Tibial nerve (tissue), 4 donors: ENCODE measurements around the gene ARHGEF16. TPM values are rescaled to one million over a fixed set of nuclear protein-coding genes. Genes with fewer than 3 reads are reported as not detected.

Experiments
- DNase-seq, 2 donors: peaks; one replicate each; pipeline ENCODE4 v3.0.0-alpha.2; 2019; ENCODE audit warnings: low spot score in 2 of 2
- H3K27ac ChIP-seq, 4 donors: fragments of 200-600 bp; sonication (generic) in 3 of 4; one replicate each; pipeline ENCODE4 v1.5.1; 2017 to 2019; ENCODE audit warnings: mild to moderate bottlenecking in 1 of 4
- H3K27me3 ChIP-seq, 2 donors: fragments of 200-600 bp; sonication (generic) in 1 of 2; one replicate each; pipeline versions ENCODE4 v1.5.1 to v1.6.0; 2017 to 2019
- H3K36me3 ChIP-seq, 3 donors: fragments of 200-600 bp; sonication (generic); one replicate each; pipeline ENCODE4 v1.5.1; 2018 to 2019
- H3K4me1 ChIP-seq, 4 donors: fragments of 200-600 bp; sonication (generic) in 3 of 4; one replicate each; pipeline ENCODE4 v1.5.1; 2017 to 2019
- H3K4me3 ChIP-seq, 4 donors: fragments of 200-600 bp; sonication (generic) in 3 of 4; one replicate each; pipeline ENCODE4 v1.5.1; 2017 to 2019; ENCODE audit warnings: mild to moderate bottlenecking in 1 of 4, moderate library complexity in 1 of 4
- H3K9me3 ChIP-seq, 4 donors: fragments of 200-600 bp; sonication (generic) in 3 of 4; one replicate each; pipeline ENCODE4 v1.5.1; 2017 to 2019
- CTCF ChIP-seq, 5 experiments: fragments of 200-600 bp in 3 of 5; fragments of 450-650 bp in 2 of 5; sonication (generic) in 3 of 5; IDR thresholded peaks; one replicate each; pipeline ENCODE4 v1.5.1; 2016 to 2019; ENCODE audit warnings: antibody characterized with exemption in 5 of 5, mild to moderate bottlenecking in 3 of 5, moderate library complexity in 2 of 5
- EP300 ChIP-seq, 2 donors: sonication (generic); formaldehyde crosslinking; IDR thresholded peaks; one replicate each; pipeline ENCODE4 v1.6.1; 2017; ENCODE audit warnings: antibody characterized with exemption in 2 of 2, mild to moderate bottlenecking in 1 of 2
- POLR2A ChIP-seq, 2 donors: fragments of 450-650 bp; IDR thresholded peaks; one replicate each; pipeline ENCODE4 v1.6.1; 2017; ENCODE audit warnings: antibody characterized with exemption in 2 of 2, mild to moderate bottlenecking in 2 of 2, moderate library complexity in 2 of 2
- WGBS, 2 donors: methylation state at CpG; one replicate each; pipeline ENCODE4 v1.1.5; 2018; 5-methylcytosine and 5-hydroxymethylcytosine counted together
- total RNA-seq, 4 donors: library from RNA; depleted of rRNA; stranded (reverse); fragments of >200 nt; gene quantifications; one replicate each; pipeline ENCODE4 v1.1.0, GENCODE V29; 2016

Gene ARHGEF16
- total RNA-seq, 4 donors from 2014 or later, result 10.0 to 19.2 (median 17.1) TPM

DNA sequence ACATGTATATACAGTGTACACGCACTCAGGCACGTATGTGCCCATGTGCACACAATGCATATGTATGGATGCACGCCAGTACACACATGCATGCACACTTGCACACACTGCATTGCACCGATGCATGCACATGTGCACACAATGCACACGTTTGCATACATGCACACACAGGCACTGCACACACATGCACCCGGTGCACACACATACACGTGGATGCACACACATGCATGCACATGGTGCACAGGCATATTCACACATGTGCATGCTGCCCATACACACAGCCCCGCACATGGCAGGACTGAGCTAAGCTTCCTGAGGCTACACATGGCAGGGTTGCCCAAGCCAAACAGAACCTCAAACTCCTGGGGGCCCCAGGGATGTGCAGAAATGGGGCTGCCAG is 19.6 kb downstream of the ARHGEF16 start:
- 76 to 95% methylated on average over 8 of the region's 8 CpGs for WGBS, 2 donors
- no peaks in the 10 kb centered on the region for H3K27me3 ChIP-seq

GRCh38 chr1:3474421-3474820 is 20.0 kb downstream of the ARHGEF16 start:
- 61 to 80% methylated on average over 6 to 10 of the region's 10 CpGs for WGBS, 2 donors
- Histone ChIP-seq H3K4me3 (no peak overlapping the region), H3K4me1 (peaks cover 0 to 49% (median 29%) of the 10 kb centered on the region in 4 donors), H3K36me3 (peaks cover 0 to 21% (median 0%) of the 10 kb centered on the region in 3 donors), H3K27ac (peak overlapping the region in 2 of 4 donors; percentile 69 to 92), H3K9me3 (no peaks in the 10 kb centered on the region), H3K27me3 (no peaks in the 10 kb centered on the region)
- DNase-seq, result no peak
- no peak for TF ChIP-seq POLR2A (IDR thresholded peaks at IDR 0.05)

More for the DNA sequence above, 19.6 kb downstream of the ARHGEF16 start:
- Histone ChIP-seq H3K9me3 (no peaks in the 10 kb centered on the region), H3K4me3 (no peak overlapping the region), H3K27ac (peak overlapping the region in 2 of 4 donors; percentile 69 to 92), H3K4me1 (peaks cover 0 to 52% (median 29%) of the 10 kb centered on the region in 4 donors), H3K36me3 (peaks cover 0 to 20% (median 0%) of the 10 kb centered on the region in 3 donors)
- TF ChIP-seq POLR2A (IDR thresholded peaks at IDR 0.05) (no peak), CTCF (IDR thresholded peaks at IDR 0.05) (no peak), EP300 (IDR thresholded peaks at IDR 0.05) (no peak)
- DNase-seq, result no peak

GRCh38 chr1:3475839-3476573 is 21.5 kb downstream of the ARHGEF16 start:
- no peak for DNase-seq
- Histone ChIP-seq H3K4me3 (no peak overlapping the region), H3K27me3 (no peaks in the 10 kb centered on the region), H3K9me3 (no peaks in the 10 kb centered on the region), H3K27ac (peak overlapping the region in 1 of 4 donors; percentile 48), H3K36me3 (peaks cover 0 to 30% (median 0%) of the 10 kb centered on the region in 3 donors), H3K4me1 (peaks cover 0 to 34% (median 24%) of the 10 kb centered on the region in 4 donors)
- WGBS, 2 donors, result 74 to 83% methylated on average over 7 to 9 of the region's 14 CpGs
- TF ChIP-seq CTCF (IDR thresholded peaks at IDR 0.05) (no peak), POLR2A (IDR thresholded peaks at IDR 0.05) (no peak), EP300 (IDR thresholded peaks at IDR 0.05) (no peak)

- no peak for TF ChIP-seq POLR2A (IDR thresholded peaks at IDR 0.05)
- TF ChIP-seq EP300 (IDR thresholded peaks at IDR 0.05), result no peak
- no peak for TF ChIP-seq CTCF (IDR thresholded peaks at IDR 0.05)
- H3K9me3 ChIP-seq, result no peaks in the 10 kb centered on the region
- peak overlapping the region in 1 of 4 donors; percentile 48 for H3K27ac ChIP-seq
- DNase-seq, result no peak
- no peaks in the 10 kb centered on the region for H3K27me3 ChIP-seq
- WGBS, 2 donors, result 70 to 76% methylated on average over 6 to 7 of the region's 16 CpGs
- H3K4me3 ChIP-seq, result no peak overlapping the region
- H3K4me1 ChIP-seq, result peaks cover 0 to 28% (median 17%) of the 10 kb centered on the region in 4 donors
- H3K36me3 ChIP-seq, result peaks cover 0 to 30% (median 0%) of the 10 kb centered on the region in 3 donors
Measured at GRCh38 chr1:3476666-3477065, 22.2 kb downstream of the ARHGEF16 start.

DNA sequence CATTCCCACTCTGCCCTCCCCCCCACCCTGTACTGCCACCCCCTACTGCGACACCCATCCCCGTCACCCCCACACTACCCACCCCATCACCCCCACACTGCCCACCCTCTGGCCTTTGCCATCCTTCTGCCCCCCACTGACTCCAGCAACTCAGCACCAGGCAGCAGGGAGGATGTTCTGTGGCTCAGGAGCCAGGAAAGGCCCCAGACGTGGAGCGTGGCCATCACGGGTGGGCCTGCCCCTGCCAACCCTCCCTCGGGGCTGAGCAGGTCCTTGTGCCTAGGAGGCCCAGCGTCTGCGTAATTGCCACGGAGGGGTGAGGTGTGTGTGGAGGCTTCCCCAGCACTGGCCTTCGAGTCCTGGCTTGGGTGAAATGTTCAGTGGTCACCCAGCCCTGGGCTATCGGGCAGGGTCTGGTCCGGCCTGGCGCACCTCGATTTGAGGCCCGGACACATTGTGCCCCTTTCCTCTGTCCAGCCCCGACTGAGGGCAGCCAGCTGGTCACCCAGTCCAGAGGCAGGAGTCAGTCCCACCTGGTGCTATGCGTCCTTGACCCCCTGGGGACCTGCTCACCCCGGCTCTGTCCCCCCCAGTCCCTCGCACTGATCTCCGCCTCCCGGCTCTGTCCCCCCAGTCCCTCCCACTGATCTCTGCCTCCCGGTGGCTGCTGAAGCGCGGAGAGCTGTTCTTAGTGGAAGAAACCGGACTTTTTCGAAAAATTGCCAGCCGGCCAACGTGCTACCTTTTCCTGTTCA is 23.0 kb downstream of the ARHGEF16 start:
- Histone ChIP-seq H3K27me3 (no peaks in the 10 kb centered on the region), H3K27ac (peak overlapping the region in 1 of 4 donors; percentile 48), H3K36me3 (peaks cover 0 to 30% (median 0%) of the 10 kb centered on the region in 3 donors), H3K9me3 (no peaks in the 10 kb centered on the region), H3K4me1 (peaks cover 0 to 20% (median 11%) of the 10 kb centered on the region in 4 donors), H3K4me3 (no peak overlapping the region)
- 71 to 74% methylated on average over 15 to 28 of the region's 28 CpGs for WGBS, 2 donors
- no peak for DNase-seq
- TF ChIP-seq POLR2A (IDR thresholded peaks at IDR 0.05), result no peak
- TF ChIP-seq EP300 (IDR thresholded peaks at IDR 0.05), result no peak
- no peak for TF ChIP-seq CTCF (IDR thresholded peaks at IDR 0.05)
